Sigmoid colon (tissue), 7 donors: ENCODE measurements around the gene HHEX. TPM values are rescaled to one million over a fixed set of nuclear protein-coding genes. Genes with fewer than 3 reads are reported as not detected.

Source experiments
- DNase-seq: peaks from one replicate; pipeline ENCODE4 v3.0.0-alpha.2; 2019
- H3K27ac ChIP-seq, 4 donors: fragments of 200-600 bp; sonication (generic); one replicate each; pipeline ENCODE4 v1.5.1; 2016 to 2019; ENCODE audit warnings: mild to moderate bottlenecking in 1 of 4
- H3K27me3 ChIP-seq, 3 donors: fragments of 200-600 bp; sonication (generic); one replicate each; pipeline ENCODE4 v1.5.1; 2019; ENCODE audit warnings: mild to moderate bottlenecking in 1 of 3
- H3K36me3 ChIP-seq, 4 donors: fragments of 200-600 bp; sonication (generic); one replicate each; pipeline ENCODE4 v1.5.1; 2016 to 2019
- H3K4me1 ChIP-seq, 4 donors: fragments of 200-600 bp; sonication (generic); one replicate each; pipeline ENCODE4 v1.5.1; 2017 to 2019
- H3K4me3 ChIP-seq, 4 donors: fragments of 200-600 bp; sonication (generic); one replicate each; pipeline ENCODE4 v1.5.1; 2017 to 2019; ENCODE audit warnings: mild to moderate bottlenecking in 2 of 4, moderate library complexity in 1 of 4
- H3K9me3 ChIP-seq, 4 donors: fragments of 200-600 bp in 3 of 4; sonication (generic) in 3 of 4; one replicate each; pipeline versions ENCODE4 v1.5.1 to v1.6.1; 2013 to 2019
- EP300 ChIP-seq, 4 donors: sonication (generic); formaldehyde crosslinking; IDR thresholded peaks; one replicate each; pipeline ENCODE4 v1.6.1; 2017; ENCODE audit warnings: antibody characterized with exemption in 4 of 4
- POLR2A ChIP-seq, 2 donors: fragments of 450-650 bp; IDR thresholded peaks; one replicate each; pipeline ENCODE4 v1.6.1; 2016; ENCODE audit warnings: antibody characterized with exemption in 2 of 2, mild to moderate bottlenecking in 2 of 2, moderate library complexity in 2 of 2
- POLR2AphosphoS5 ChIP-seq, 4 donors: sonication (generic); formaldehyde crosslinking; IDR thresholded peaks; one replicate each; pipeline ENCODE4 v1.6.1; 2017; ENCODE audit warnings: antibody characterized with exemption in 4 of 4
- WGBS, 2 donors: extraction: QIAGEN DNeasy Blood & Tissue Kit; methylation state at CpG; one replicate each; pipeline ENCODE4 v1.1.7; 2013; 5-methylcytosine and 5-hydroxymethylcytosine counted together
- intact Hi-C: fragments of 100-400 bp; cut with DNase I; formaldehyde crosslinking; loops from one replicate; pipeline ENCODE4 v1.15.1; 2023
- polyA plus RNA-seq, 3 donors: library from polyadenylated mRNA; stranded (reverse); fragments of 200-250 nt; gene quantifications; one replicate each; pipeline ENCODE4 v1.2.3, GENCODE V29; 2013
- total RNA-seq, 4 donors: library from RNA; depleted of rRNA; stranded (reverse); fragments of >200 nt; gene quantifications; one replicate each; pipeline ENCODE4 v1.1.0, GENCODE V29; 2016
- TF ChIP-seq, protein P1 (sequence below), 4 experiments: fragments of 450-650 bp in 3 of 4; fragments of 200-600 bp in 1 of 4; IDR thresholded peaks; one replicate each; pipeline ENCODE4 v1.5.1; 2016 to 2019; ENCODE audit warnings: antibody characterized with exemption in 4 of 4, mild to moderate bottlenecking in 3 of 4, moderate library complexity in 2 of 4
- donor health status: healthy with polysubstance abuse.
- donor health status: Bipolar disorder and iron deficiency.
- donor health status: healthy.

HHEX gene
- total and polyA plus RNA-seq, 7 donors: 2.8 to 13.2 (median 6.6) TPM

DNA sequence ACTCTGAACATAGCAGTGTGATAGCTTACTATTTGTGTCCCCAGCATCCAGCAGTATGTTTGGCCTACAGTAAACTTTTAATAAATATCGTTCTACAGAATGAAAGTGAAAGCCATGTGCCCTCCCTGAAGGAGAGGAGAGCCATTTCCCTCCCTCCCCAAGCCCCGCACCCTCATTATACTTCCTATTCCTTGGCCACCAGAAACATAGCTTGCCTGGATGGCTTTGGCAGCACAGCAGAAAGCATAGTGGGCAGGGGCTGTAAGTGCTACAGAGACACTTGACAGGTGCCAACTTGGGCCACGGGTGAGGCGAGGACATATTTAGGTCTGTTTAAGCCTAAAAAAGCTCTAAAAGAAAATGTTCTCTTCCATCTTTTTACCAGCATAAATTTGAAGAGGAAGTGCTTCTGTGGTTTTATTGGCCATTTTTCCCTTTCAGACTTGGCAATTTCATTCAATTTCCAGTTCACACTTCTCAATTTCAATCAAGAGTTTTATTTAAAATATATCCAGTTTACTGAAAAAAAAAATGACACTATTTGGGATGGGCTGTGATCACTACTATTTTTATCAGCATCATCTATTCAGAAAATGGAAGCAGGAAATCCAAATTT is 12.7 kb downstream of the HHEX start:
- Histone ChIP-seq H3K9me3 (no peaks in the 10 kb centered on the region), H3K4me1 (peaks cover 0 to 12% (median 4%) of the 10 kb centered on the region in 4 donors), H3K36me3 (no peaks in the 10 kb centered on the region), H3K27ac (no peak overlapping the region), H3K27me3 (no peaks in the 10 kb centered on the region), H3K4me3 (no peak overlapping the region)
- TF ChIP-seq EP300 (IDR thresholded peaks at IDR 0.05) (no peak), POLR2A (IDR thresholded peaks at IDR 0.05) (no peak), POLR2AphosphoS5 (IDR thresholded peaks at IDR 0.05) (no peak)
- TF ChIP-seq, protein P1, sequence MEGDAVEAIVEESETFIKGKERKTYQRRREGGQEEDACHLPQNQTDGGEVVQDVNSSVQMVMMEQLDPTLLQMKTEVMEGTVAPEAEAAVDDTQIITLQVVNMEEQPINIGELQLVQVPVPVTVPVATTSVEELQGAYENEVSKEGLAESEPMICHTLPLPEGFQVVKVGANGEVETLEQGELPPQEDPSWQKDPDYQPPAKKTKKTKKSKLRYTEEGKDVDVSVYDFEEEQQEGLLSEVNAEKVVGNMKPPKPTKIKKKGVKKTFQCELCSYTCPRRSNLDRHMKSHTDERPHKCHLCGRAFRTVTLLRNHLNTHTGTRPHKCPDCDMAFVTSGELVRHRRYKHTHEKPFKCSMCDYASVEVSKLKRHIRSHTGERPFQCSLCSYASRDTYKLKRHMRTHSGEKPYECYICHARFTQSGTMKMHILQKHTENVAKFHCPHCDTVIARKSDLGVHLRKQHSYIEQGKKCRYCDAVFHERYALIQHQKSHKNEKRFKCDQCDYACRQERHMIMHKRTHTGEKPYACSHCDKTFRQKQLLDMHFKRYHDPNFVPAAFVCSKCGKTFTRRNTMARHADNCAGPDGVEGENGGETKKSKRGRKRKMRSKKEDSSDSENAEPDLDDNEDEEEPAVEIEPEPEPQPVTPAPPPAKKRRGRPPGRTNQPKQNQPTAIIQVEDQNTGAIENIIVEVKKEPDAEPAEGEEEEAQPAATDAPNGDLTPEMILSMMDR (IDR thresholded peaks at IDR 0.05): no peak
- 41 to 57% methylated on average over 4 of the region's 4 CpGs for WGBS, 2 donors
- no peak for DNase-seq
- intact Hi-C loops: no loop called here

DNA sequence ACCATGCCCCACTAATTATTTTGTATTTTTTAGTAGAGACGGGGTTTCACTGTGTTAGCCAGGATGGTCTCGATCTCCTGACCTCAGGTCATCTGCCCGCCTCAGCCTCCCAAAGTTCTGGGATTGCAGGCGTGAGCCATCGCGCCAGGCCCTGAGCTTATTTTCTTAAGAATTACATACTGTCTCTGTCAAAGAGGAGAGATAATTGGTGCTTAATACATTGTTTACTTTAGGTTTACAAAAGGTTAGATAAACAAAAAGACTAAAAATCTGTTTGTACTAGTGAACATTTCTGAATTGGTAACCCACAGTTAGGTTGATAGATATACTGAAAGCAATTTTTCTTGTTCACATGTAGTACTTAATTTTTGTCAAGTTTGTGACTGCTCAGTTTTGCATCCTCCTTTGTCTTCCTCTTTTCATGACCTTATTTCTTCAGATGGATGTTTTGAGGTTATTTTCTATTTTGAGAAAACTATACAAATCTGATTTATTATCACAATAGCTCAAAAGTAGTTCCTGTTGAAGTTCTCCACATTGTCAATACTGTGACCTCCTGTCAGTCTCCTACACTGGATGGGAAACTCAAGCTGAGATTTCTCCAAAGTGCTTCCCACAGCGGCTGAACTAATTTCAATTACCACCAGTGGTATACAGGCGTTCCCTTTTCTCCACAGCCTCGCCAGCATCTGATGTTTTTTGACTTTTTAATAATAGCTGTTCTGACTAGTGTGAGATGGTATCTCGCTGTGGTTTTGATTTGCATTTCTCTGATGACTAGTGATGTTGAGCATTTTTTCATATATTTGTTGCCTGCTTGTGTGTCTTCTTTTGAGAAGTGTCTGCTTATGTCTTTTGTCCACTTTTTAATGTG is 22.5 kb downstream of the HHEX start:
- no peaks in the 10 kb centered on the region for H3K27me3 ChIP-seq
- H3K4me1 ChIP-seq: no peaks in the 10 kb centered on the region
- WGBS, 2 donors: 76 to 90% methylated on average over 10 of the region's 10 CpGs
- DNase-seq: no peak
- intact Hi-C loops: no loop called here
- H3K4me3 ChIP-seq: no peak overlapping the region
- no peak overlapping the region for H3K27ac ChIP-seq
- no peak for TF ChIP-seq POLR2AphosphoS5 (IDR thresholded peaks at IDR 0.05)
- TF ChIP-seq POLR2A (IDR thresholded peaks at IDR 0.05): no peak
- no peak for TF ChIP-seq EP300 (IDR thresholded peaks at IDR 0.05)
- TF ChIP-seq, protein P1 (IDR thresholded peaks at IDR 0.05): no peak
- H3K36me3 ChIP-seq: no peaks in the 10 kb centered on the region
- H3K9me3 ChIP-seq: no peaks in the 10 kb centered on the region

DNA sequence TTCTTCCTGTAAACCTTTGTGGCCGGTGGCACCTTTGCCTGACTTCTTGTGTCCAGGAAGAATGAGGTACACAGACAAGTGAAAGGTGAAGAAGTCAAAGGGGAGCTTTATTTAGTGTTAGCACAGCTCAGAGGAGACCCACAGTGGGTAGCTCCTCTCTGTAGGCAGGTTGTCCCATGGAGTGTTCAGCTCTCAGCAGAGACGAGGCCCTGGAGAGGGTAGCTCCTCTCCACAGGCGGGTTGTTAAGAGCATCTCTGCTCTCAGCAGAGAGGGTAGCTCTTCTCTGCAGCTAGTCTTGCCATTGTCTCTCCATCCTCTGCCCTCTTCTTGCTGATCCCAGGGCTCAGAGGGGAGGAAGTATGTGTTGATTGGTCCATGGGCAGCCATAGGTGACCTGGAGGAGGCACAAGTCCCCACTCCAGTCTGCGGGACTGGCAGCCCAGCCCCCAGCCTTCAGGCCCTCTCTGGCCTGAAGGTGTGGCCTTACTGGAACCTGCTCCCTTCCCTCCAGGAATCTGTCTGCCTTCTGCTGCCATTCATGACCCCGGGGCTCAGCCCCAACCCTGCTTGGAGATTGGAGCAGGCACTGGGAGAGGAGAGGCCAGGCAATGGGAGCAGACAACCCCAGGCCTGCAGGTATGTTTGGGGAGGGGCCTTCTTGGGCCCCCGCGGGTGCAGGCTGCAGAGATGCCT is 24.5 kb downstream of the HHEX start:
- Histone ChIP-seq H3K27me3 (no peaks in the 10 kb centered on the region), H3K27ac (no peak overlapping the region), H3K9me3 (no peaks in the 10 kb centered on the region), H3K36me3 (no peaks in the 10 kb centered on the region), H3K4me1 (no peaks in the 10 kb centered on the region), H3K4me3 (no peak overlapping the region)
- intact Hi-C loops: no loop called here
- TF ChIP-seq EP300 (IDR thresholded peaks at IDR 0.05): no peak
- no peak for DNase-seq
- 87 to 95% methylated on average over 7 of the region's 7 CpGs for WGBS, 2 donors

DNA sequence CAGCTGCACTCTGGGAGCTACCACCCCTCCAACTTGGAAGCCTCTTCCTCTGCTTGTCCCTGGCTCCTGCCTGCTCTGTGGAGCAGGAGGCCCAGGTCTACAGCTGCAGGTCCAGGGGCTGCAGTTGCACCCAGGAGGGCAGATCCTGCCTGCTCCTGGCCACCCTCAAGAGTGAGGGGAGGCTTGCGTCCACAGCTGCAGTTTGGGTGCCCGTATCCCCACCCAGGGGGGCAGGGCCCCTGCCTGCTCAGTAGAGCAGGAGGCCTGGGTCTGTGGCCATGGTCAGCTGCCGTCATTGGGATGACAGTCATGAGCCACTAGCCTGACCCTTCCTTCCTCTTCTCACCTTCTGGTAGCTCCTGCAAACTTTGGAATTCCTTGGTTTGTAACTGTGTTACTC is 25.1 kb downstream of the HHEX start:
- DNase-seq: no peak
- WGBS, 2 donors: 96 to 97% methylated on average over 3 of the region's 3 CpGs
- H3K36me3 ChIP-seq: no peaks in the 10 kb centered on the region
- H3K27ac ChIP-seq: no peak overlapping the region
- no peaks in the 10 kb centered on the region for H3K9me3 ChIP-seq
- intact Hi-C loops: no loop called here
- H3K27me3 ChIP-seq: no peaks in the 10 kb centered on the region
- no peaks in the 10 kb centered on the region for H3K4me1 ChIP-seq
- H3K4me3 ChIP-seq: no peak overlapping the region
- TF ChIP-seq EP300 (IDR thresholded peaks at IDR 0.05) (no peak), POLR2A (IDR thresholded peaks at IDR 0.05) (no peak), POLR2AphosphoS5 (IDR thresholded peaks at IDR 0.05) (no peak)
- TF ChIP-seq, protein P1 (IDR thresholded peaks at IDR 0.05): no peak
